Activated T-cell treated with anti-CD3 and anti-CD28 coated beads for 24 hours (primary cell): ENCODE measurements around the gene AKAP5.
"Not testable (repeated sequence)": the region's sequence is repeated elsewhere in the genome, so short reads cannot be mapped to it uniquely, and the experiment has no call there.

Experiments
- DNase-seq: peaks from one replicate; pipeline ENCODE4 v3.0.0-alpha.2; 2020; ENCODE audit warnings: low read depth

AKAP5 gene

GRCh38 chr14:64502887-64503433, 37.7 kb downstream of the AKAP5 start:
- DNase-seq: no peak

GRCh38 chr14:64503434-64504309, 38.4 kb downstream of the AKAP5 start, which contains the start of gene ZBTB25:
Gene ZBTB25 (minus strand): TSS chr14:64503838. CDS start chr14:64490533, 13,305 bp downstream.
- peak; percentile 91 for DNase-seq

- peak; percentile 81 for DNase-seq
Observed at GRCh38 chr14:64504310-64504896, 39.1 kb downstream of the AKAP5 start, which contains the start of gene ZBTB1. Gene ZBTB1 (plus strand): TSS chr14:64504770. CDS start chr14:64521505, 16,735 bp downstream.

- peak; percentile 81 for DNase-seq
Observed at GRCh38 chr14:64504897-64505794, 39.8 kb downstream of the AKAP5 start.

GRCh38 chr14:64506721-64507120, 41.4 kb downstream of the AKAP5 start:
- no peak for DNase-seq

- DNase-seq: no peak
Observed at GRCh38 chr14:64507376-64508156, 42.3 kb downstream of the AKAP5 start.

GRCh38 chr14:64508215-64508776, 43.0 kb downstream of the AKAP5 start:
- DNase-seq: no peak

GRCh38 chr14:64509036-64509435, 43.7 kb downstream of the AKAP5 start:
- DNase-seq: no peak

GRCh38 chr14:64510825-64511671, 45.7 kb downstream of the AKAP5 start:
- peak; percentile 50 for DNase-seq

- DNase-seq: no peak
Observed at GRCh38 chr14:64513271-64513670, 48.0 kb downstream of the AKAP5 start.

GRCh38 chr14:64515053-64515452, 49.8 kb downstream of the AKAP5 start:
- no peak for DNase-seq

GRCh38 chr14:64516969-64517368, 51.7 kb downstream of the AKAP5 start:
- DNase-seq: no peak

GRCh38 chr14:64517667-64518066, 52.4 kb downstream of the AKAP5 start:
- not testable (repeated sequence) for DNase-seq

GRCh38 chr14:64518229-64518628, 52.9 kb downstream of the AKAP5 start:
- DNase-seq: no peak

GRCh38 chr14:64520699-64521098, 55.4 kb downstream of the AKAP5 start:
- DNase-seq: no peak

GRCh38 chr14:64522591-64523355, 57.5 kb downstream of the AKAP5 start:
- DNase-seq: no peak
